ENCODE data around the gene TNNC1. TPM values are rescaled to one million over a fixed set of nuclear protein-coding genes. Genes with fewer than 3 reads are reported as not detected.

TNNC1 gene
- total and polyA plus RNA-seq, 9 of the 15 experiments (the other 6 are each of a cell fraction or from before 2014, with no cell fraction given): 0.08 to 0.85 (median 0.42) TPM; not detected in 4

DNA sequence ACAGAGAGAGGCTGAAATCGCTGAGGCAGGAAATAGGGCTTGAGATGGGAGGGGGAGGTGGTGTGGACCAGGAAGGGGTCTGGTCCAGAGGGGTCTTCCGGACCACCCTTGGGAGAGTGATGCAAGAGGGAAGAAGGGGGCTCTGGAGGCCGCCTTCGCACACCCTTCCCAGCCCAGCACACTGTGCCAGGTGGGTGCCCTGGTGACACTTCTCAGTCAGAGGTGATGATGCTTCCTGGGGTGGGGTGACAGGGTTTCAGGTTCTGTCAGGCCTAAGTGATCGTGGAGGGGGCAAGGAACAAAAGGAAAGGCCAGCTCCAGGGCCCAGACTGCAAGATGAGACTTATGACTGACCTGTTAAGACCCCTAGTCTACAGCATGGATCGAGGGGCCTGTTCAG, 21.6 kb downstream of the TNNC1 start (continued):
- no peak for TF ChIP-seq ESRRA (IDR thresholded peaks at IDR 0.05; ENCODE audit: borderline replicate concordance, low read depth)
- TF ChIP-seq, protein P1, sequence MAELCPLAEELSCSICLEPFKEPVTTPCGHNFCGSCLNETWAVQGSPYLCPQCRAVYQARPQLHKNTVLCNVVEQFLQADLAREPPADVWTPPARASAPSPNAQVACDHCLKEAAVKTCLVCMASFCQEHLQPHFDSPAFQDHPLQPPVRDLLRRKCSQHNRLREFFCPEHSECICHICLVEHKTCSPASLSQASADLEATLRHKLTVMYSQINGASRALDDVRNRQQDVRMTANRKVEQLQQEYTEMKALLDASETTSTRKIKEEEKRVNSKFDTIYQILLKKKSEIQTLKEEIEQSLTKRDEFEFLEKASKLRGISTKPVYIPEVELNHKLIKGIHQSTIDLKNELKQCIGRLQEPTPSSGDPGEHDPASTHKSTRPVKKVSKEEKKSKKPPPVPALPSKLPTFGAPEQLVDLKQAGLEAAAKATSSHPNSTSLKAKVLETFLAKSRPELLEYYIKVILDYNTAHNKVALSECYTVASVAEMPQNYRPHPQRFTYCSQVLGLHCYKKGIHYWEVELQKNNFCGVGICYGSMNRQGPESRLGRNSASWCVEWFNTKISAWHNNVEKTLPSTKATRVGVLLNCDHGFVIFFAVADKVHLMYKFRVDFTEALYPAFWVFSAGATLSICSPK (IDR thresholded peaks at IDR 0.05; ENCODE audit: borderline replicate concordance): no peak
- no peak for TF ChIP-seq ERF (CRISPR knock-in tag; IDR thresholded peaks at IDR 0.05)

DNA sequence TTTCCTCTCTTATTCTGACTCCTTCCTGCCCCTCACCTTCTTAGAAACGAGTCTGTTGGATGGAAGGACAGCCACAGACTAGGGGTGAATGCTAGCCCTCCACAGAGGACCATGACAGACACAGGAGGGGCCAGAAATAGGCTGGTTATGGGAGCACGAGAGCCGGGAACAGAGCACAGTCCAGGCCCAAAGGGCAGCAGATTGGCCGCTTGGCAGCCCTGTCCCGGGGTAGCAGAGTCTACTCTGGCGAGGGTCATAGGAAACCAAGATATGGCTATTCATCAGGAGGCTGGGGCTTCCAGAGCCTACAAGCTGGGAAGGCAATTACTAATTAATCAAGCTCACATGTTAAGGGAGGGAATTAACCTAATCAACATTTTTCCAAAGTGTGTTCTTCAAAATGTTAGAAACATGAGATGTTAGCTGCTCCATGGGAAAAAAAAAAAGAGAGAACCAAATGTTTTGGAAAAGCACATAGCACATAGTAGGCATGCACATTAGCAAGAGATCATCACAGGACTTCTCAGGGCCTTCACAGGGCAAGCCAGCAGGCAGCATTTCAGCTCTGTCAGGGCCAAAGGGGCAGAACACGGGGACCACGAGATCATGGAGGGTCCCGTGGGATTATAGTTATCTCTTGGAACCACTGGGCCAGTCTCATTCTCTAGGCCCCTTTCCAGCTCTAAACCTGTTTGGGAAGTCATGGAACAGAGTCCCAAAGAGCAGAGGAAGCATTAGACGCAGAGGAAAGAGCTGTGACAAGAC, 22.2 kb downstream of the TNNC1 start:
- POLR2A ChIA-PET: interaction anchor here (0.6 to 1.0 kb wide), 2 partner anchors 27 to 32 kb away, joined by 3 read pairs; no protein-coding TSS in a partner anchor

More for the DNA sequence above, 22.2 kb downstream of the TNNC1 start:
- H3K27me3 ChIP-seq (ENCODE audit: control insufficient read depth in 2 of 2, insufficient read depth in 2 of 2, low read length in 2 of 2): no peaks in the 10 kb centered on the region; a peak in 1 of 5 replicates
- FAIRE-seq: no peak
- intact Hi-C loops (cut with micrococcal nuclease): no loop called here
- no TSS peak for BruUV-seq (replicated peaks)
- H3K9me1 ChIP-seq (ENCODE audit: control insufficient read depth, insufficient read depth, low read length): no peaks in the 10 kb centered on the region
- peak; percentile 88 for TF ChIP-seq ZKSCAN1 (IDR thresholded peaks at IDR 0.05; ENCODE audit: low read depth, low read length)
- TF ChIP-seq ADNP (tag; IDR thresholded peaks at IDR 0.05): no peak
- TF ChIP-seq ZNF239 (CRISPR knock-in tag; IDR thresholded peaks at IDR 0.05): peak; percentile 54; the same call in 1 of the 2 replicates
- ATAC-seq: no peak
- in situ Hi-C loops (cut with MboI): no loop called here
- H3K9ac ChIP-seq (ENCODE audit: insufficient read depth in 1 of 2, low read depth in 2 of 2, low read length in 2 of 2): no peak overlapping the region
- CTCF ChIA-PET (ENCODE audit: low intra/inter-chr PET ratio): no interaction called here
- no peaks in the 10 kb centered on the region for H3K9me3 ChIP-seq (replicated peaks; ENCODE audit: control insufficient read depth, insufficient read depth, low read depth, low read length)
- H3K36me3 ChIP-seq (ENCODE audit: control insufficient read depth, insufficient read depth, low read length): no peaks in the 10 kb centered on the region
- H3K27ac ChIP-seq (ENCODE audit: extremely low read depth, low read depth, low read length): no peak overlapping the region
- H3K4me1 ChIP-seq (replicated peaks in 1 of 2; ENCODE audit: control insufficient read depth in 2 of 2, insufficient read depth in 2 of 2, low read length in 2 of 2): peaks cover 0 to 11% of the 10 kb centered on the region in 2 experiments; a peak in 4 of 5 replicates
- DNase-seq (ENCODE audit: extremely low read depth in 1 of 4, low spot score in 3 of 4): no peak
- no peaks in the 10 kb centered on the region for H3K79me2 ChIP-seq (ENCODE audit: control insufficient read depth, insufficient read depth, low read length)
- WGBS (ENCODE audit: insufficient coverage, low coverage, missing lambda C conversion rate): 14% methylated on average over 7 of the region's 10 CpGs
- no peak overlapping the region for H3K4me2 ChIP-seq (ENCODE audit: insufficient read depth, low read length)
- H3K4me3 ChIP-seq: no peak overlapping the region
- no peaks in the 10 kb centered on the region; the same call in 1 of the 2 replicates for H4K20me1 ChIP-seq (replicated peaks; ENCODE audit: control insufficient read depth, insufficient read depth, low read length)
- H2AFZ ChIP-seq (ENCODE audit: low read depth, low read length): no peak overlapping the region

Measured in K562 (cell line).